ENCODE results near the gene CNST.
"Not testable (repeated sequence)": the region's sequence is repeated elsewhere in the genome, so short reads cannot be mapped to it uniquely, and the experiment has no call there.

CNST gene

DNA sequence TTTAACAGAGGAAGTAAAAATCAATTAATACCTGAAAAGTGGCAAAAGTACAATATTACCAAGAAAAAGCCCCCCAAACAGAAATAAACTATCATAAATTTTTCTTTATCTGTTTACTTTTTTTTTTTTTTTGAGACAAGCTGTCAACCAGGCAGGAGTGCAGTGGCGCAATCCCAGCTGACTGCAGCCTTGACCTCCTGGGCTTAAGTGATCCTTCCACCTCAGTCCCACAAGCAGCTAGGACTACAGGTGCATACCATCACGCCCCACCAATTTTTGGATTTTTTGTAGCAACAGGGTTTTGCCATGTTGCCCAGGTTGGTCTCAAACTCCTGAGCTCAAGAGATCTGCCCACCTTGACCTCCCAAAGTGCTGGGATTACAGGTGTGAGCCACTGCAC, 8.2 kb upstream of the CNST start:
- DNase-seq (ENCODE audit: low spot score): no peak

DNA sequence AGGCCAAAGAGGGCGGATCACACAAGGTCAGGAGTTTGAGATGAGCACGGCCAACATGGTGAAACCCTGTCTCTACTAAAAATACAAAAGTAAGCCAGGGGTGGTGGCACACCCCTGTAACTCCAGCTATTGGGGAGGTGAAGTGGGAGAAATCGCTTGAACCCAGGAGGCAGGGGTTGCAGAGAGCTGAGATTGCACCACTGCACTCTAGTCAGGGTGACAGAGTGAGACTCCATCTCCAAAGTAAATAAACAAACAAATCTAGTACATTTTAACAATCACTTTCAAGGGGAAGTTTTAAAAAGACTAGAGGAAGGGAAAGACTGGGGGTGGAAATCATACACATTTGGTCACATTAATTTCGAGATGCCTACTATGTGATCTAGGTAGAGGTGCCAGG, 6.9 kb upstream of the CNST start:
- no peak for DNase-seq (ENCODE audit: low spot score)

DNA sequence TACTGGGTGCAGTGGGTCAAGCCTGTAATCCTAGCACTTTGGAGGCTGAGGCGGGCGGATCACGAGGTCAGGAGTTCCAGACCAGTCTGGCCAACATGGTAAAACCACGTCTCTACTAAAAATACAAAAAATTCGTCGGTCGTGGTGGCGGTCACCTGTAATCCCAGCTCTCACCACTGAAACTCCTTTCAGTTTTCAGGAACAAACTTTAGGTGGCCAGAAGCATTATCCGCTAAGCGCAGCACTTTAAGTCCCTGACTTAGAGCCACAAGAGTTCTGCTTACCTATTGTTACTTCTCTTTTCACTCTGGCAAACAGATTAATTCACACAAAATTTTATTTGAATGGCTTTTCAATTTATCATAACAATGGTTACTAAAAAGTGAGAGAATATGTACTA, 5.4 kb upstream of the CNST start:
- DNase-seq (ENCODE audit: low spot score): peak; percentile 25

DNA sequence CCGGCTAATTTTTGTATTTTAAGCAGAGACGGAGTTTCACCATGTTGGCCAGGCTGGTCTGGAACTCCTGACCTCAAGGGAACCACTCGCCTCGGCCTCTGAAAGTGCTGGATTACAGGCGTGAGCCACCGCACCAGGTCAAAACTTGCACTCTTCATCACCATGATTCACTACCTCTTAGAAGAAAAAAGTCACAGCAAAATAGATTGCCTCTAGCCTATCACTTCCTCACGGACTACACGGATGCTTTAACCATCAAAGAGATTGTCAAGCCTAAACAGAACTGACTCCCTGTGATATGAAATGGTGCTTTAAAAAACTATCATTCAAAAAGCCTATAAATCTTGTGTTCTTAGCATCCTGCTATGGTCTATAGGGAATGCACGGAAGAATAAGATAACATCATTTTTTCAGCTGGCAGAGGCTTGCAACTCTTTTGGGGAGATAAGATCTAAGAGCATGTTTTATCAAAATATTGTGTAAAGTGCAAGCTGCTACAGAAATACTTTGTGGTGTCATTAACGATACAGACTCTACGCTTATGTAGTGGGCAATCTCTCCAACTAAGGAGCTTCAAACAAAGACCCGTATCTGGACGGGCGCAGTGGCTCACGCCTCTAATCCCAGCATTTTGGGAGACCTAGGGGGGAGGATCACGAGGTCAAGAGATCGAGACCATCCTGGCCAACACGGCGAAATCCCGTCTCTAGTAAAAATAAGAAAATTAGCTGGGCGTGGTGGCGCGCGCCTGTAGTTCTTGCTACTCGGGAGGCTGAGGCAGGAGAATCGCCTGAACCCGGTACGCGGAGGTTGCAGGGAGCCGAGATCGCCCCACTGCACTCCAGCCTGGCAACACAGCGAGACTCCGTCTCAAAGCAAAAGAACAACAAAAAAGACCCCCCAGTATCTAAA, 1.2 kb upstream of the CNST start:
- peak; percentile 87 for DNase-seq (ENCODE audit: low spot score)

DNA sequence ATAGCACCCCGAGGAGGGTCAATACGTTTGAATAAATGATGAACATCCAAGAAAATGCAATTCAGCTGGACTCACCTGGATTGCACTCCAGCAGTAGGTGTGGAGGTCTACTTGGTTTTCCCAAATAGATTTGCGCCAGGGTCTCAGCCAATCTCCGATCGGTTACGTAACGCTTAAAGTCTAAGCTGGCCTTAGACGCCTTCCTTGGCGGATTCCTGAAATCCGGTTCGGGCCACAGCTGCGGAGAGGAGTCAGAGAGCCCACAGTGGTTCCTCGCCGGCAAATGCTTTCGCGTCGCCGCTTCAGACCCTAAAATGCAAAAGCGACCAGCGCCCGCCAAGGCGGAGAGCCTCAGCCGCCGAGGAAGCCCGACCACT, 517 bp upstream of the CNST start:
- peak; percentile 71 for DNase-seq (ENCODE audit: low spot score)

DNA sequence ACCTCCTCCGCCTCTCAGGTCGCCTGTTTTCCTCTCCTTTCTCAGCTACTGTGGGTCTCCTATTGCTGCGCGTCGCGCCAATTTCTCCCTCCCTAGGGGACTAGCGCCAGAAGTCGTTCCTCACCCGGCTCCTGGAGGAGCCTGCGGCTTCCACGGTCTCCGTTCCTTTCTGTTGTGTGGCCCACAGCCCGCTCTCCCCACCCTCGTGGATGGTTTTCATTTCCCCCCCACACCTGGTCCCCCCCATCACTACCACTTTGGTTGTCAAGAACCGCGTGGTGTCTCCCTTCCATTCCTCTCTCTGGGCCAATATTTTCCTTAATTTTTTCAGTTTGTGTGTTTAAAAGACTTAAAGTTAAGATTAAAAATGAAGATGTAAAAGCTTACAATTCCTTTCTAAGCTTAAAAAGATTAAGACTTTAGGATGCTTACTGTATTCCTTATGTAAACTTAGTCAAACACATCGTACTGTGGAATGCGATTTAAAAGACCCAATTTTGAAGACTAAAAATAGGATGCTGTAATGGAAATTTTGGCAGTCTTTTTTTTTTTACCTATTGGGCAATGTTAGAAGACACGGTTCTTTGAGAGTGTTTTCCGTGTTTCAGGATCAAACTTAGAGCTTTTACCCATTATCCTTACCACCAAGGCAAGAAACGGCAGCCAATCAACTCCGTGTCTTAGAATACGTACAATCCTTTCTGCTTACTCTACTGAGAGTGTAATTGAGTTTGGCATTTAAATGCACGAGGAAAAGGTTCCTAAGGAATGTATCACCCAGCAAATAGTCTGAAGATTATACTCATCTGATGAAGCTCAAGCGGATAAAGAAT, 773 bp downstream of the CNST start:
- DNase-seq (ENCODE audit: low spot score): peak; percentile 91

DNA sequence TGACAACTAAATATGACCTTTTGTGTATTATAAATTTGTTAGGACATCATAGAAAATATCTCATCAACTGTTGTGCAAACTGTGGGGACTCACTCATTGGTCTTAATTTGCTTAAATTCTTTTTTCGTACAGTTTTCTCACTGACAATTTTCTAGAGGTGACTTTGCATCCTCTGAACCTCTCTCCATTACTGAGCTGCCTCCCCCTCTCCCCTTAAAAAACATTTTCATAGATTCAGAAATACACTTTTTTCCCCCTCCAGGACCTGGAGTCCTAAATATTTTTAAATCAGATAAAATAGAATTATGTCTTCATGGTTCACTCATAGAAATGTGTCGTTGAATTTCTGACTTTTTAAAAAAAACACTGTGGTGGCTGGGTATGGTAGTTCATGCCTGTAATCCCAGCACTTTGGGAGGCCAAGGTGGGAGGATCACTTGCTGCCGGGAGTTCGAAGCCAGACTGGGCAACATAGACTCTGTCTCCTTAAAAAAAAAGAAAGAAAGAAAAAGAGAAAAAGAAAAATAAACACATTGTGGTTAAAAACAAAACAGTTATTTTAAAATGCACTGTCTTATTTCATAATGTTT, 1.5 kb downstream of the CNST start:
- no peak for DNase-seq (ENCODE audit: low spot score)

DNA sequence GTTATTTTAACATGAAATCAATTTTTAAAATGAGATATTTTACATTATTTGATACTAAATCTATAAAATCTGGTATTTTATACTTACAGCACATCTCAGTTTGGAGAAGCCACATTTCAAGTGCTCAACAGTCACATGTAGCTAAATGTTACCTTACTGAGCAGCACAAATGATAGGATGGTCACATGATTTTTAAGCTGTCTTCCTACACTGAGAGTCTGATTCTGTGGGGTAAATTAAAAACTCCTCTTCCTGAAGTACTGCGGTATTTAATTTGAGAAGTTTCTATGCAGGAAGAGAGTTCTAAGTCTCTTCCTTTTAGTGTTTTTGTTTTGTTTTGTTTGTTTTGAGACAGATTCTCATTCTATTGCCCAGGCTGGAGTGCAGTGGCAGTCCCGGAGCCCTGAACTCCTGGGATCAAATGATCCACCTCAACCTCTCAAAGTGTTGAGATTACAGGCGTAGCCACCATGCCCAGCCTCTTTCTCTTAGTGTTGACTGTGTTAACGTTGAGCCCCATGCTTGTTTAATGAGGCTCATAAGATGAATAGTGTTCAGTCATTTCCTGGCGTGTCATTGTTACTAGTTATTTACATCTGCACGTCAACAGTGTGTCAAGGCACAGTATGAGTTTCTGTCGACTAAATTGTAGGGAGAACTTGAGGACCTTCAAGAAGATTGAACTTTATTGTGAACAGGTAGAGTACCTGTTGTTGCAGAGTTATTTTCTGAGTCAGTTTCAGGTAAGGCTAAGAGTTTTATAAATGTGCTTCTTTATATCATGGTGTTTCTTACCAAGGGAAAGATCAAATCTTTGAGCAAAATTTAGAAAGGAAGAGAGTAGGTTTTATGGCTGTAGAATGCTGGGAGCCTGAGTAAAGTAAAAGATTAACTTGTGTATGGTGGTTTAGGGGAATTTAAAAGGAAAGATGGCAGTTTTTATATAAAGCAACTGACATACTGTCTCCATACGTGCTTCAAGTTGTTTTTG, 3.3 kb downstream of the CNST start:
- peak; percentile 95 for DNase-seq (ENCODE audit: low spot score)

DNA sequence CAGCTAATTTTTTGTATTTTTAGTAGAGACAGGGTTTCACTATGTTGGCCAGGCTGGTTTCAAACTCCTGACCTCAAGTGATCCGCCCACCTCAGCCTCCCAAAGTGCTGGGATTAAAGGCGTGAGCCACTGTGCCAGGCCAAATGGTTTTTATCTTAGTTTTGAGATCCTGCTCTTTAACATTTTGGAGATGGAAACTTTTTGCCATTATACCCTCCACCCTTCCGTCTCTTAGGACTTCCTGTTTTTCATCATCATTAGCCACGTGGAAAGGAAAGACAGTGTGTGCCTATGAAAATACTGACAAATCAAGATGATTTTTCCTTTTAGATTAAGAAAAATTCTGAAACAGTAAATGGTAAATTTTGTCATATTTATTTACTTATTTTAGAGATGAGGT, 5.1 kb downstream of the CNST start:
- DNase-seq (ENCODE audit: low spot score): not testable (repeated sequence)

DNA sequence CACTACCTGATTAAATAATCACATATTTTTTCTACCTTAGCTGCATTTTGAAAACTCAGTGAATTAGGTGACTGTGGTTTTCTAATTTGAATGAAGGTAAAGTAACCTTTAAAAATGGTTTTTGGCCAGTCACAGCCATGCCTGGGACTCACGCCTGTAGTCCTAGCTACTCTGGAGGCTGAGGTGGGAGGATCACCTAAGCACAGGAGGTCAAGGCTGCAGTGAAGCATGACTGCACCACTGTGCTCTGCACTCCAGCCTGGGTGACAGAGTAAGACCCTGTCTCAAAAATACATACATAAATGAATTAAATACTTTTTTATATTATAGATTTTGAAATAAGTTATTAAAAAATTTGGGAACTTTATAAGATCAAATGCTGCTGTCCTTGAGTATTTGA, 5.7 kb downstream of the CNST start:
- DNase-seq (ENCODE audit: low spot score): no peak

DNA sequence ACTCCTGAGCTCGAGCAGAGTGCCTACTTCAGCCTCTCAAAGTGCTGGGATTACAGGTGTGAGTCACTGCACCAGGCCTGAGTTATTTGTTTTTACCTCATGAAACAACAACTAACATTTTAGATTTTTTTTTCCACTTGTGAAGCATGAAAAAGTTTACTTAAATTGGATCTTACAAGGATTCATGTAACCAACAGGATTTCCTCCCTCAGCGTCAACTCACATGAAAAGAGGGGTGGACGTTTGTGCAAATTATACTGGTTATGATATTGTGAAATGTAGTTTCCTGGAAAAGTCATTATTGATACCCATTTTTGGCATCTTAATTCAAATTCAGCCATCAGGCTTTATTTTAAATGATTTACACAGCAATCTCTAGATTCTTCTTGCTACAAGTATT, 6.5 kb downstream of the CNST start:
- no peak for DNase-seq (ENCODE audit: low spot score)

DNA sequence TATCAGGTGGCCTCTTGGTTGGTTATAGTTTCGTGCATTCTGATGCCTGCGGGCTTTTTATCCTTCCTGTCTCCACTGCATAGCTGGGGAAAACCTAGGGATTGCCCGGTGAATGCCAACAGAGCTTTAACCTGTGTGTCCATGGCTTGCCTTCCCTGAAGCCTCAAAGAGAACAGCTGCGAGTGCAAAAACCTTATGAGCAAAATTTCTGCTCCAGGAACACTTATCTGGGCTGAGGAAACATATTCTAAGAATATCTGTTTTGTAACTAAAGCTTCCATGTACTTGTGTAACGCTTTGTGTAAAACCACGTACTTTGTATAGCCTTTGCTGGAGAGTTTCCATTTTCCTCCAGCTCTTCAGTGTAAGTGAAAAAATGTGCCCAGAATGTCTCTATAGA, 7.2 kb downstream of the CNST start:
- DNase-seq (ENCODE audit: low spot score): no peak

DNA sequence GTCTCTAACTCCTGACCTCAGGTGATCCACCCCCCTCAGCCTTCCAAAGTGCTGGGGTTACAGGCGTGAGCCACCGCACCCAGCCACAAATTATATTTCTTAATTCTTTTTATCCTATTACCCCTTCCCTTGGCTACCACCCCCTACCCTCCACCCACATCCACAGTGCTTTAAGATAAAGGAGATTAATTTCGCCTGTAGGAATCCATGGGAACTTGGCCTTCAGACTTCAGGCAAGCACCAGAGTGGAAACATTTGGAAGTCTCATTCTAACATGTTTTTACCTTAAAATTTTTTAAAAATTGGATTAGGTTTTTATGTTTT, 10.4 kb downstream of the CNST start:
- DNase-seq (ENCODE audit: low spot score): no peak

DNA sequence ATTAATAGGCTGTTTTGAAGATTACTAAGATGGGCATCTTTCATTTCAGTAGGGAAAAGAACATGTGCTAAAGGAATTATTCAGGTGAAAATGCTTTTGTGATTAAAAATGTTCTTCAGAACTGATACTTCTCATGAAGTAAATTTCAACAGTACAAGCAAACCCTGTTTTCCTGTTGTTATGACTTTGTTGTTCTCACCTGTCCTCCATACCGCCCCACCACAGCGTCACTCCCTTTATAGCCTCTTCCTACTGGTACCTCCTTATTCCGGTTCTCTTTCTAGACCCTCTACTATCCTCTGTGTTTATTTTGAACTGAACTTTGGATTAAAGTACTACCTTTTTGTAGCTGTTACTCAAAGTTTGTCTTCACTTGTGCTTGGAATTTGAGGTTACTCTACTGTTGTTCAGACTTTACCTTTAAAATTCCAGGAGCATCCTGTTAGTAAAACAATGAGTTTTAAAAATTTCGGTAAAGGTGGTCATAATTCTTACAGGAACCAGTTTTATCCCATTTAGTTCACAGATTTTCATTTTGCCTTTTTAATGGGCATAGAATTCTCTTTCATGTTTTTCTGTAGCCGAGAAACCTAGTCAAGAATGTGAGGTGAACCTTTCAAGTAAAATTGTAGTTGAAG, 10.9 kb downstream of the CNST start:
- DNase-seq (ENCODE audit: low spot score): no peak

DNA sequence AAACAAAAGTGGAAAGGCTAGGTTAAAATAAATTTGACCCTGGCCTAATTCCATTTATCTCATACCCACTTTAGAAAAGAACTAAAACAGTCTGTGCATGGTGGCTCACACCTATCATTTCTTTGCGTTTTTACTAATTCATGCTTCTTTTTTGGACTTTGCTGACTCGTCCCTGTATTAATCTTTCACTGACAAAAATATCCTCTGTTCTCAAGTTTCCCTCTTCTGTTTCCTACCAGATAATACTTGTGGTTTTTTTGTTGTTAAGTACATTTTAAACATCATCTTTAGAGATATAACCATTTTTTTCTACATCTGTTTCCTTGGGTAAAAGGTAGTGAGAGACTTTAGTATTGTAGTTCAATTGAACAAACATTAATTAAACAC, 11.5 kb downstream of the CNST start:
- DNase-seq (ENCODE audit: low spot score): no peak

DNA sequence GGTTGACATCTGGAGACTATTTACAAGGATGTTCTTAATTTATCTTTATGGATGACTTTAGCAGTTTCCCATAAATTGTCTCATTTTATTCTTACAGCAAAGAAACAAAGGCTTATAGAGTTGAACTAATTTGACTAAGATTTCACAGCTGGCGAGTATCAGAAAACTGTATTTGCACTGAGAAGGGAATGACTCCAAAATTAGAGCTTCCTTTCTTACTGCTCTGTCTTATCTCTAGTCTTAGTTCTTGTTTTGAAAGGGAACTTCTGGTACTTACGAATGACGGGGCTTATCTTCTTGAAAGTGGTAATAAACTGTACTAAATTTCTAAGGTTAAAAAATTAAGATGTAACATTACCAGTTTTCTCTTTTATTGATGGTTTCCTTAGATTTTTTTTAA, 13.6 kb downstream of the CNST start:
- DNase-seq (ENCODE audit: low spot score): no peak

DNA sequence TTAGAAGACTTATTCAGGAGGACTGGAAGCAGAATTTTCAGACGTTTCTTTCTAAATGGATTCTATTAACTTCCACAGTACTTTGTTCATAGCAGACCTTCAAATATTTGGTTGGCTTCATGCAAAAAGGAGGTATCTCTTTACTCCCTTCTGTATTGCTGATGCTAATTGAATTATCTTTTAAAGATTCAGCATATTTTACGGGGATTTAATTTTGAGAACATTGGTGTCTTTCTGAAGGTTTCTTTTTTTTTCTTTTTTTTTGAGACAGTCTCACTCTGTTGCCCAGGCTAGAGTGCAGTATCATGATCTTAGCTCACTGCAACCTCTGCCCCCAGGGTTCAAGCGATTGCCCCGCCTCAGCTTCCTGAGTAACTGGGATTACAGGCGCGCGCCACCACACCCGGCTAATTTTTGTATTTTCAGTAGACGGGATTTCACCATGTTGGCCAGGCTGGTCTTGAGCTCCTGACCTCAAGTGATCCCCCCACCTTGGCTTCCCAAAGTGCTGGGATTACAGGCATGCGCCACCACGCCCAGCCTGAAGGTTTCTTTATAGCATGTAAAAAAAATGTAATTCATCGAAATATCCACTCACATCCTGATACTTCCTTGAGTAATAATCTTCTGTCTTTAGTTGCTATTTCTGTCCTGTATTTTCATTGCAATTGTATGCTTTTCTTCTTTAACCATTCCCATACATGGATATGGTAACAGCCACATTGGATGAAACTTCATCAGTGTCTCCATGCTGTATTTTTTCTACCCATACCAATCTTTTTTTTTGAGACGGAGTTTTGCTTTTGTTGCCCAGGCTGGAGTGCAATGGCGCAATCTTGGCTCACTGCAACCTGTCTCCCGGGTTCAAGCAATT, 14.5 kb downstream of the CNST start:
- DNase-seq (ENCODE audit: low spot score): no peak

DNA sequence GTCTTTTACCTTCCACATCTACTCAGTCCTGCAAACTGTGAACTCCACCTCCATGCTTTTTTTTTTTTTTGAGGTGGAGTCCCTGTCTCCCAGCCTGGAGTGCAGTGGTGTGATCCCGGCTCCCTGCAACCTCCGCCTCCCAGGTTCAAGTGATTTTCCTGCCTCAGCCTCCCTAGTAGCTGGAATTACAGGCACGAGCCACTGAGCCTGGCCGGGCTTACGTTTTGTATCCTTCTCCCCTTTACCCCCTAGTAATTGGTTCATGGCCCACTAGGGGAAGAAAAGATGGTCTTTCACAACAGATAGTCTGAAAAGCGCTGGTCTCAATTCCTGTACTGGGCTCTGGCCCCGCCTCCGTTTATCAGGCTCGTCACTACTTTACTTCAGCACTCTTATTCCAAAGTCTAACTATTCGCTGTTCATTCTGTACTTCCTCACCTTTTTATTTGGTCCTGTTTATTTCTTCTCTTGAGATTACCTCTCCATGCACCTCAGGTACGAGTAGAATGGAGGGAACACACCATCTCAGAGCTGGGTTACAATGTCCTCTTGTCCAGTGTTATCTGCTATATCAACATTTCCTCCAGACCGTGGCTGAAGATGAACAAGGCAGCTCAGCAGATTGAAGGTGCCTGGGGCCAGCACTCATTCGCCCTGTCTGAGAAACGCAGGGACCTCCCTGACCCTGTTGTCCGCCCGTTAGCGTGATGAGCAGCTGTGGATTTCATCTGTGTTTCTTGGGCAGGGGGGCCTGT, 16.2 kb downstream of the CNST start:
- no peak for DNase-seq (ENCODE audit: low spot score)

DNA sequence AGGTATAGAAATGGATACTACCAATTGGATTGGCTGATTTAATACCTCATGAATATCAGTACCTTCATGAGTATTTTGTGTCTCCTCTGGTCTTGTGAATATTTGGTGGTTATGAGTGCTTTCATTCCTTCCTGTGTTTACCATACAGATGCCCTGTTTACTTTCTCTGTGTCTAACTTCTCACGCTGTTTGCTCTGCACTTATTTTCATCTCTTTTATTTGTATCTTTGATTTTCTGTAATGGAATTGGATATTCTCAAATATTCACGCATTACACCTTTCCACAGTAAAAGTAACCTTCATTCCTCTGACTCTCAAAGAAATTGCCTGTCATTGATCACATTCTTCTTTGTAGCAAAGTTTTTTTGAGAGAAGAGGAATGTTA, 16.8 kb downstream of the CNST start:
- DNase-seq (ENCODE audit: low spot score): no peak
